Sigmoid colon (tissue), 7 donors: Measurements from ENCODE around the gene CACNA2D3. TPM values are rescaled to one million over a fixed set of nuclear protein-coding genes. Genes with fewer than 3 reads are reported as not detected.
A peak's percentile ranks its signal among the peaks of the same experiment; 100 is the strongest.

Source experiments
- DNase-seq: peaks from one replicate; pipeline ENCODE4 v3.0.0-alpha.2; 2019
- H3K27ac ChIP-seq, 4 donors: fragments of 200-600 bp; sonication (generic); one replicate each; pipeline ENCODE4 v1.5.1; 2016 to 2019; ENCODE audit warnings: mild to moderate bottlenecking in 1 of 4
- H3K27me3 ChIP-seq, 3 donors: fragments of 200-600 bp; sonication (generic); one replicate each; pipeline ENCODE4 v1.5.1; 2019; ENCODE audit warnings: mild to moderate bottlenecking in 1 of 3
- H3K36me3 ChIP-seq, 4 donors: fragments of 200-600 bp; sonication (generic); one replicate each; pipeline ENCODE4 v1.5.1; 2016 to 2019
- H3K4me1 ChIP-seq, 4 donors: fragments of 200-600 bp; sonication (generic); one replicate each; pipeline ENCODE4 v1.5.1; 2017 to 2019
- H3K4me3 ChIP-seq, 4 donors: fragments of 200-600 bp; sonication (generic); one replicate each; pipeline ENCODE4 v1.5.1; 2017 to 2019; ENCODE audit warnings: mild to moderate bottlenecking in 2 of 4, moderate library complexity in 1 of 4
- H3K9me3 ChIP-seq, 4 donors: fragments of 200-600 bp in 3 of 4; sonication (generic) in 3 of 4; one replicate each; pipeline versions ENCODE4 v1.5.1 to v1.6.1; 2013 to 2019
- CTCF ChIP-seq, 4 experiments: fragments of 450-650 bp in 3 of 4; fragments of 200-600 bp in 1 of 4; IDR thresholded peaks; one replicate each; pipeline ENCODE4 v1.5.1; 2016 to 2019; ENCODE audit warnings: antibody characterized with exemption in 4 of 4, mild to moderate bottlenecking in 3 of 4, moderate library complexity in 2 of 4
- EP300 ChIP-seq, 4 donors: sonication (generic); formaldehyde crosslinking; IDR thresholded peaks; one replicate each; pipeline ENCODE4 v1.6.1; 2017; ENCODE audit warnings: antibody characterized with exemption in 4 of 4
- POLR2A ChIP-seq, 2 donors: fragments of 450-650 bp; IDR thresholded peaks; one replicate each; pipeline ENCODE4 v1.6.1; 2016; ENCODE audit warnings: antibody characterized with exemption in 2 of 2, mild to moderate bottlenecking in 2 of 2, moderate library complexity in 2 of 2
- POLR2AphosphoS5 ChIP-seq, 4 donors: sonication (generic); formaldehyde crosslinking; IDR thresholded peaks; one replicate each; pipeline ENCODE4 v1.6.1; 2017; ENCODE audit warnings: antibody characterized with exemption in 4 of 4
- WGBS, 2 donors: extraction: QIAGEN DNeasy Blood & Tissue Kit; methylation state at CpG; one replicate each; pipeline ENCODE4 v1.1.7; 2013; 5-methylcytosine and 5-hydroxymethylcytosine counted together
- intact Hi-C: fragments of 100-400 bp; cut with DNase I; formaldehyde crosslinking; loops from one replicate; pipeline ENCODE4 v1.15.1; 2023
- polyA plus RNA-seq, 3 donors: library from polyadenylated mRNA; stranded (reverse); fragments of 200-250 nt; gene quantifications; one replicate each; pipeline ENCODE4 v1.2.3, GENCODE V29; 2013
- total RNA-seq, 4 donors: library from RNA; depleted of rRNA; stranded (reverse); fragments of >200 nt; gene quantifications; one replicate each; pipeline ENCODE4 v1.1.0, GENCODE V29; 2016
- donor health status: healthy with polysubstance abuse.
- donor health status: Bipolar disorder and iron deficiency.
- donor health status: healthy.

Gene CACNA2D3
- total RNA-seq (10 to 100 TPM in 1 of 4 donors, 1 to 10 TPM in 3; 4.6 to 10.2 (median 6.1) TPM), polyA plus RNA-seq (under 1 TPM in 2 of 3 donors, not detected in 1; 0.32 to 0.69 TPM)

GRCh38 chr3:54122324-54123002 lies at the start of gene CACNA2D3:
Gene CACNA2D3, plus strand, starts transcription at chr3:54122552.
- Histone ChIP-seq H3K27me3 (peaks cover 0 to 15% (median 0%) of the 10 kb centered on the region in 3 donors), H3K4me1 (peaks cover 0 to 29% (median 20%) of the 10 kb centered on the region in 4 donors), H3K9me3 (no peaks in the 10 kb centered on the region), H3K4me3 (peak within 1 kb of the TSS; percentile 56 to 76 (median 70)), H3K36me3 (no peaks in the 10 kb centered on the region), H3K27ac (peak within 1 kb of the TSS; percentile 66 to 88 (median 81))
- TF ChIP-seq EP300 (IDR thresholded peaks at IDR 0.05), result no peak
- no peak for TF ChIP-seq CTCF (IDR thresholded peaks at IDR 0.05)
- TF ChIP-seq POLR2A (IDR thresholded peaks at IDR 0.05), result no peak
- TF ChIP-seq POLR2AphosphoS5 (IDR thresholded peaks at IDR 0.05), result no peak
- peak; percentile 82 for DNase-seq
- intact Hi-C loops, result loop anchor here (5.0 kb wide), 1 partner anchor 230 kb away; the partner anchor contains the start of gene SELENOK
- WGBS, 2 donors, result 1% methylated on average over 98 to 100 of the region's 100 CpGs

GRCh38 chr3:54073386-54073785 lies 49.0 kb upstream of the CACNA2D3 start:
- H3K36me3 ChIP-seq, result no peaks in the 10 kb centered on the region
- intact Hi-C loops, result no loop called here
- no peaks in the 10 kb centered on the region for H3K27me3 ChIP-seq
- WGBS, 2 donors, result 76 to 87% methylated on average over 4 of the region's 4 CpGs
- no peak for DNase-seq
- no peak overlapping the region for H3K27ac ChIP-seq
- no peaks in the 10 kb centered on the region for H3K4me1 ChIP-seq
- peaks cover 0 to 8% (median 3%) of the 10 kb centered on the region in 4 donors for H3K9me3 ChIP-seq
- no peak for TF ChIP-seq CTCF (IDR thresholded peaks at IDR 0.05)
- TF ChIP-seq EP300 (IDR thresholded peaks at IDR 0.05), result no peak
- TF ChIP-seq POLR2A (IDR thresholded peaks at IDR 0.05), result no peak
- no peak for TF ChIP-seq POLR2AphosphoS5 (IDR thresholded peaks at IDR 0.05)
- no peak overlapping the region for H3K4me3 ChIP-seq

GRCh38 chr3:54079314-54079713 lies 43.0 kb upstream of the CACNA2D3 start:
- Histone ChIP-seq H3K36me3 (no peaks in the 10 kb centered on the region), H3K9me3 (no peaks in the 10 kb centered on the region), H3K4me1 (no peaks in the 10 kb centered on the region), H3K27me3 (no peaks in the 10 kb centered on the region), H3K4me3 (no peak overlapping the region), H3K27ac (no peak overlapping the region)
- 54 to 71% methylated on average over 4 of the region's 4 CpGs for WGBS, 2 donors
- intact Hi-C loops, result no loop called here
- no peak for DNase-seq
- no peak for TF ChIP-seq POLR2AphosphoS5 (IDR thresholded peaks at IDR 0.05)
- no peak for TF ChIP-seq CTCF (IDR thresholded peaks at IDR 0.05)
- no peak for TF ChIP-seq POLR2A (IDR thresholded peaks at IDR 0.05)

GRCh38 chr3:54079730-54080325 lies 42.5 kb upstream of the CACNA2D3 start:
- DNase-seq, result no peak
- WGBS, 2 donors, result 70 to 80% methylated on average over 9 of the region's 9 CpGs
- H3K27me3 ChIP-seq, result no peaks in the 10 kb centered on the region
- H3K9me3 ChIP-seq, result no peaks in the 10 kb centered on the region
- intact Hi-C loops, result no loop called here
- H3K4me1 ChIP-seq, result no peaks in the 10 kb centered on the region
- no peak overlapping the region for H3K27ac ChIP-seq
- no peak overlapping the region for H3K4me3 ChIP-seq
- H3K36me3 ChIP-seq, result no peaks in the 10 kb centered on the region
- TF ChIP-seq POLR2A (IDR thresholded peaks at IDR 0.05), result no peak
- no peak for TF ChIP-seq POLR2AphosphoS5 (IDR thresholded peaks at IDR 0.05)
- TF ChIP-seq CTCF (IDR thresholded peaks at IDR 0.05), result no peak
- no peak for TF ChIP-seq EP300 (IDR thresholded peaks at IDR 0.05)
